HG02610 (cell line): ENCODE data around the gene SLC19A3.
A peak's percentile ranks its signal among the peaks of the same experiment; 100 is the strongest.
"Not testable (repeated sequence)": the region's sequence is repeated elsewhere in the genome, so short reads cannot be mapped to it uniquely, and the experiment has no call there.

ENCODE experiments used
- ATAC-seq: cut with Tn5 transposase; IDR thresholded peaks from one replicate; pipeline ENCODE4 v1.9.1; 2021; ENCODE audit warnings: mild to moderate bottlenecking, moderate library complexity; ENCODE audit not compliant: unreplicated experiment

Gene SLC19A3

DNA sequence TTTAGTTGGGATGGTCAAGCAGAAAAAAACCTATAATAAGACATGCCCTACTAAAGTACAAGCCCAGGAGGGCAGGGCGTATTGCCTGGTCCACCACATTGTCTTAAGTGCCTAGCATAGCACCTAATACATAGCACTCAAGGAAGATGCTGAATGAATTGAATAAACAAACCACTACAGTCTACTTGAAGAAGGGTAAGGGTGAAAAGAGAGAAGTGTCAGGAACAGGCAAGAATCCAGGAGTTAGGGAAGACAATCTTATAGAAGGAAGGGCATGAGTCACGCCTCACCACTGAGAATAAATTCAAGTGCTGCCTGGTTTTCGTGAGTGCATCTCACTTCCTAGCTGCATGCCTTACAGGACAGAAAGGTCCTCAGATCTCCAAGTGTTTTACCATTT, 13.9 kb downstream of the SLC19A3 start:
- ATAC-seq: no peak

DNA sequence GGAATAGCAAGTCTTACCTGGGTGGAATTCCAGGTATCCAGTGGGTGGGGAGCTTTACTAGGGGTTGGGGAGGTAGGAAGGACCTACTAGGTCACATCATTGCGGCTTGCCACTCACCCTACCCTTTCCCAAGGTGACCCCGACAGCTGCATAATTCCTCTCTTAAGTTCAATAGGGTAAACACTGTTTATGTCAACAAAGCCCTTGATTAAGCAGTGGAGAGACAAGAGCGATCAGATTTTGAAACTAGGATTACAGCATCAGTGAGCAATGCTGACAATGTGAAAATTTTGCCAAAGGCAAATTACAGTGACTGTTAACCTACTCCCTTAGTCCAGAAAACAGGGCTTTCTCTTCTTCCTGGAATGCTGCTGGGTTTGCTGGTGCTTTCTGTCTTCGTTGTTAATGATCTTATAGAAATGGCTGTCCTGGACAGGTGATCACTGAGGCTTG, 14.5 kb downstream of the SLC19A3 start:
- ATAC-seq: no peak

DNA sequence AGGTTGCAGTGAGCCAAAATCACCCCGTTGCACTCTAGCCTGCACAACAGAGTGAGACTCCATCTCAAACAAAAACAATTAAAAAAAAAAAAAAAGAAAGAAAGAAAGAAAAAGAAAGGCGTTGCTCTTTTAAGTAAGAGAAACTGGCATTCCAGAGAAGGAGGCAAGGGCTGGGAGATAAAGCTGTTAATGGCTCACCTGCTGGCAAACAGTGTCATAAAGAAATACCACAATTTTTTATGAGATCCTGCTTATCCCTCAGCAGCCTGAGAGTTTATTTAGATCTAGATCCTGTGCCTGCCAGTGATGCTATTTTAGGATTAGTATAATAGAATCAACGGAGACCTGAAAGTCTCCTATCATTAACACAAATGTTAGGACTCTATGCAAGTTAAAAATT, 16.3 kb downstream of the SLC19A3 start:
- no peak for ATAC-seq

DNA sequence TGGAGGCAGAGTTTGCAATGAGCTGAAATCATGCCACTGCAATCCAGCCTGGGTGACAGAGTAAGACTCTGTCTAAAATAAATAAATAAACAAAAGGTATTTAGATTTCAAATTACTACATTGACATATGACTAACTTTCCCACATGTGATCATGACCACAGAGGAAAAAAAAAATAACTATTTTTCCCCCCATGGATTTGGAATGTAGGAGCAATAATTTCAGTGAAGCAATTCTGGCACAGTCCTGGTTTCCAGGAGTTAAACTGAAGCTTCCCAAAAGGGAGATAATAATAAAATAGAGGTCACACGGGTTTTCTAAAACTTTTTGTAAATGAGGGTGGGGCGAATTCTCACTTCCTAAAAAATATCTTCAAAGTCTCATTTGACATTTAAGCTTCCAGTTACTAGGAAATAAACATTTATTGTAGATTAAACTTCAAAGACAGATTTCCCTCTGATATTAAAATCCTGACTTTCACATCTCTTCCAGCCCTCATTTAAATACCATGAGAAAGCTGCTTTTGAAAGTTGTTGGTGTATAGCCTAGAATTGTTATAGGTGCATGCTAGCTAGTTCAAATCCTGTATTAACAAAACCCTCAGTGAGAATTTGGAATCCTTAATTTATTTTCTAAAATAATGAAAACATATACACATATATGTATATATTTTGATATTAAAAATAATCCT, 20.7 kb downstream of the SLC19A3 start:
- no peak for ATAC-seq

GRCh38 chr2:227687189-227687588, 30.6 kb downstream of the SLC19A3 start:
- no peak for ATAC-seq

DNA sequence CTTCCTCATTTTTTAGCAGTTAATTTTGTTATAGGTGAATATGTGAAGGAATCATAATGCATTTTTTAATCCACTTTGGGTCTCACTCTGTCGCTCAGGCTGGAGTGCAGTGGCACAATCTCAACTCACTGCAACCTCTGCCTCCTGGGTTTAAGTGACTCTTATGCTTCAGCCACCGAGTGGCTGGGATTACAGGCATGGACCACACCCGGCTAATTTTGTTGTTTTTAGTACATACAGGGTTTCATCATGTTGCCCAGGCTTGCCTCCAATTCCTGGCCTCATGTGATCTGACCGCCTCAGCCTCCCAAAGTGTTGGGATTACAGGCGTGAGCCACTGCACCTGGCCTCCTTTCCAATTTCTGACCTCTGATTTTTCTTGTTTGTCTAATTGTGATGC, 33.6 kb downstream of the SLC19A3 start:
- no peak for ATAC-seq

DNA sequence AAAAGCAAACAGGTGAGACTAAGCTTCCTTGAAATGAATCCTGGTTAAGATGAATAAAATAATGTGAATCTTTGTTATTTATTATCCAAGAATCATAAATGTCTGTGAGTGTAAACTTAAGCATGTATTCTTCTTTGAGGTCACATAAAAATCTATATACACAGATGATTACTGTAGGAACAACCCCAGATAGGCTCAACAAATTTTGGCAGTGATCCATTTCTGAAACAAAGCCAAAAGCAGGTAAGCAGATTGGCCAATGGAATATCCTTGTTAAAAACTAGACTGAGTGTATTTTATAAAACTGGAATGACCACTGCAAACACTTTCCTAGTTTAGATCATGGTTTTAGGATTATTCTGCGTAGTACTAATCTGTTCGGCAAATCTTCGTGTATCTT, 39.9 kb downstream of the SLC19A3 start:
- ATAC-seq: no peak

GRCh38 chr2:227674485-227674884, 43.3 kb downstream of the SLC19A3 start:
- no peak for ATAC-seq

GRCh38 chr2:227673620-227674019, 44.2 kb downstream of the SLC19A3 start:
- ATAC-seq: not testable (repeated sequence)

DNA sequence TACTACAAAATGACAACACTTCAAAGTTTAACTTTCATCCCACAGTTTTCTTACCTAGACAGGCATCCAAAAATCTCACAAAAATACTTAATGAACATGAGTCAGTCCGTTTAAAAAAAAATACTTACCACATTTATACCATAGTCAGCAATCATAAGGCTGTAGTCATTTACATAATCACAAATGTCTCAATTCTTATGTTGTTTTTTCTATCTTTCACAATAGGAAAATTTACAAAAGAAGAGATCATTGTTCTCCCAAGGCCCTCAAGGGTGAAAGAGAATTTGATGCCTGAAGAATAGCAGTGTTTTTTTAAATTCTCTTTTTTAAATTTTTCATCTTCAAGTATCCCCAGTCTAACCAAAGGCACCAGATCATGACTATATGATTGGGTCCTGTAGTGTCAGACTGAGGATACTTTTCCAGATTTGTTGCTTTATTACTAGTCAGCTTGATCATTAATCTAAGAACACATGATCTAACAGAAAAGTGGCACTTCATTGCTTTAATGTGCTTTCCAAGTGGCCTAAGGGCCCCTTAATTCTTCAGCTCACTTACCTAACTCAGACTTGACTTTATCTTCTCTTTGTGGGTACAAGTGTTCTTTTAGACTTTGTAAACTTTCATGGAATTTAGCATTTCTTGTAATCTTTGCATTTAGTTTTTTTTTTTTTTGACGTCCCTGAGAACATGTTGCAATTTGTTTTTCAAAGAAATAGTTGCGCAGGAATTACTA, 46.5 kb downstream of the SLC19A3 start:
- ATAC-seq: no peak

- not testable (repeated sequence) for ATAC-seq
These were observed 51.1 kb downstream of the SLC19A3 start, which contains the start of gene SCYGR5 for GRCh38 chr2:227666631-227667170. Gene SCYGR5, plus strand, starts transcription at chr2:227666804. Its CDS starts 0 bp downstream, at chr2:227666804.

- no peak for ATAC-seq
These were observed 52.5 kb downstream of the SLC19A3 start for GRCh38 chr2:227665189-227665940.

DNA sequence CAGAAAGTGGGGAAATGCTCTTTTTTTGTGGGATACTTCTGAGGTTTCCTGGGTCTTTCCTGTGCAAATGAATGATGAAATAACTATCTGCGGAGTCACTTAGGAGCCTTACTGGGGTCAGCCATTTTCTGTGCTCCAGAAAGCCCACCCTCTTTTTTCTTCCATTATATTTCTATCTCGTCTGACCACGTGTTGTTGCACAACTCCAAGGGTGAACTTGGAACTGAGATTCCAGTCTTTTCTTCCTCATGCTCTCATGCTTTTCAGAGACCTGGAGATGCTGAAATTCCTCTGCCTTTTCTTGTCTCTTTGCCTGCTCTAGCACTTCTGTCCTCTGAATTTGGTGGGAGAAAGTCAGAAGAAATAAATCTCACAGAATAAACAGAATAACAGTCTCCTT, 56.0 kb downstream of the SLC19A3 start:
- ATAC-seq: no peak

GRCh38 chr2:227661025-227661649, 56.7 kb downstream of the SLC19A3 start:
- ATAC-seq: no peak

DNA sequence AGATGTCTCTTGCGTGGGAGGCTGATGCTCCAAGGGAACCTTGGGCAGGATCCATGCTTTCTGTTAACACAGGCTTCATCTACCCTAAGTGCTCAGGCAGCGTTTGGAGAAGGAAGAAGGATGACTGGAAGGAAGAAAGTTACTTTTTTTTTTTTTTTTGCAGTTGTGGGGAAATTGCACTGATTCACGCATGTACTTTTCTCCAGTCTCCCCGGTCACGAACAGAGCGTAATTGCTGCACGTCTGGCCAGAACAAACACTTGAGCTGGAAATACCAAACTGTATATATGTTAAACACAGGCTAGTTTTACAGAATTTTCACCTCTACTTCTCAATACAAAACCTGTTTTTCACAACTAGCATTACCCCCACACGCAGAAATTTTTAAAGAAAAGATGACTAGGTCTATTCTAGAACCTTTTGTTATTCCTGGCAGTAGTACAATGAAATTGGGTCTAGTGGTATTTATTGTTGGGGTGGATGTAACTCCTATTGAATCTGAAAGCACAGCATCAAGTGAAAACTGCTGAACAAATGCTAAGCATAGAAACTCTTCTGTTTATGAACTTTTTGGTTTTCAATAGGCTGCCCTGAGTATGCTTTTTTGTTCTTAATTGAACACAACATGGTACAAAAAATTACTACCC, 60.5 kb downstream of the SLC19A3 start:
- no peak for ATAC-seq

DNA sequence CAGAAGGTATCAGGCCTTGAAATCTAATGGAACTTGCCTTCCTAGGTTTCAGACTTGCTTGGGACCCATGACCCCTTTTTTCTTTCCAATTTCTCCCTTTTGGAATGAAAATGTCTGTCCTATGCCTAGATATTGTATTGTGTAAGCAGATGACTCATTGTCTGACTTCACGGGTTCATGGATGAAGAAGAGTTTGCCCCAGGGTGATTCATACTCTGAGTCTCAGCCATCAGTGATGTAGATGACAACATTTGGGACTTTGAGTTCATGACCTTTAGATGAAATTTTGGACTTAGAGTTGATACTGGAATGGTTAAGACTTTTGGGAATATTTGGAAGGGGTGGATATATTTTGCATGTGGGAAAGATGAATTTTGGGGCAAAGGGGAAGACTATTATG, 62.4 kb downstream of the SLC19A3 start:
- ATAC-seq: peak; percentile 62

DNA sequence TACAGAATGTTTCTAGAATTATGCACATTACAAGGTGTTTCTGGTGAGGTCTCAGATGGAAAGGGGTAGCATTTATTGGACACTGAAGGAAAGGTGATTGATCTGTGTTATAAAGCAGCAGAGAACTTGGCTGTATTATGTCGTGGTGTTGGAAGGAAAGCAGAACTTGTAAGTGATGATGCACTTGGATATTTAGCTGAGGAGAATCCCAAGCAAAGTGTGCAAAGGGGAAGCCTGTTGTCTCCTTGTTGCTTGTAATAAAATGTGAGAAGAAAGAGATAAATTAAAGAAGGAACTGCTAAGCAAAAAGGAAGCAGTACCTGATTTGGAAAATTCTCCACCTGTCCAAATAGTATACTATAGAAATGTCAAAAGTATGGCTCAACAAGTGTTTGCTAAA, 63.4 kb downstream of the SLC19A3 start:
- no peak for ATAC-seq

GRCh38 chr2:227653419-227653818, 64.4 kb downstream of the SLC19A3 start:
- ATAC-seq: no peak

DNA sequence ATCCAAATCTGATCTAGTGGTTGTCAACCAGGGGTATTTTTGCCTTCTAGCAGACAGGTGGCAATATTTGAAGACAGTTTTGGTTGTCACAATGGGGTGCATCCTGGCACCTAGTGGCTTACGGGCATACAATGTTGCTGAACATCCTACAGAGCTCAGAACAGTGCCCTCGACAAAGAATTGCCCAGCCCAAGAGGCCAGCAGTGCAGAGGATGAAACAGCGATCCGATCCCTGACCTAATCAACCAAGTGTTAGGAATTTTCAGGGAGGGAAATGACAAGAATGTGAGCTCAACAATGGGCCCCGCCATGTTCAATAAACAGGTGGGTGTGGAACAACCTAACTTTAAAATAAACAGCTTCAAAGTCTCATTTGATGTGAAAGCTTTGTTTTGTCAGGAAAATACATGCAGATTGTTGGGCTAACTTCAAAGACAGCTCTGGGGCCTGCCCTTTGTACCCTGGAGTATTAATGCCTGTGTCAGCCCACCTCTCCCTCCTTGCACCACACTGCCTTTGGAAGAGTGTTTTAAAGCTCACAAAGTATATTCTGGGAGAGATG, 73.8 kb downstream of the SLC19A3 start:
- no peak for ATAC-seq

DNA sequence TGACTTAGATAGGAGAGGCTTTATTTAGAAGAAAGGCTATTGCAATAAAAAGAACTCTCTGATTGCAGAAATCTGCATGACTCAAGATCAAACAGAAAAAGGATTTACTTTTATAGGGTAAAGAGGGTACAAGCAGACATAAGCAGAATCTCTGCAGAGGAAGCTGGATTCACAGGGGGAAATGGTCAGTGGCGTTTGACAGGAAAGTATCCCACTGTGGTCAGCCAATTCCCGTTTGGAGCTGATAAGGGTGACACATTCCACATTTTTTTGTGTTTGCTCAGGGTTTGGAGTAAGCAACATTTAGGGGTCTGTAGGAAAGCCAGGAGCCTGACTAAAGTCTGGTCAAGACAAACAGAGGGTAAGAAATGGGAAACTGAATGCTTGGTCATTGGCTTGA, 75.2 kb downstream of the SLC19A3 start:
- no peak for ATAC-seq
